ENCODE results near the gene ALOX5. TPM values are rescaled to one million over a fixed set of nuclear protein-coding genes. Genes with fewer than 3 reads are reported as not detected.
"Not testable (repeated sequence)": the region's sequence is repeated elsewhere in the genome, so short reads cannot be mapped to it uniquely, and the experiment has no call there.

Gene ALOX5
- total RNA-seq, 1 donor from 2014 or later: 1.6 TPM

DNA sequence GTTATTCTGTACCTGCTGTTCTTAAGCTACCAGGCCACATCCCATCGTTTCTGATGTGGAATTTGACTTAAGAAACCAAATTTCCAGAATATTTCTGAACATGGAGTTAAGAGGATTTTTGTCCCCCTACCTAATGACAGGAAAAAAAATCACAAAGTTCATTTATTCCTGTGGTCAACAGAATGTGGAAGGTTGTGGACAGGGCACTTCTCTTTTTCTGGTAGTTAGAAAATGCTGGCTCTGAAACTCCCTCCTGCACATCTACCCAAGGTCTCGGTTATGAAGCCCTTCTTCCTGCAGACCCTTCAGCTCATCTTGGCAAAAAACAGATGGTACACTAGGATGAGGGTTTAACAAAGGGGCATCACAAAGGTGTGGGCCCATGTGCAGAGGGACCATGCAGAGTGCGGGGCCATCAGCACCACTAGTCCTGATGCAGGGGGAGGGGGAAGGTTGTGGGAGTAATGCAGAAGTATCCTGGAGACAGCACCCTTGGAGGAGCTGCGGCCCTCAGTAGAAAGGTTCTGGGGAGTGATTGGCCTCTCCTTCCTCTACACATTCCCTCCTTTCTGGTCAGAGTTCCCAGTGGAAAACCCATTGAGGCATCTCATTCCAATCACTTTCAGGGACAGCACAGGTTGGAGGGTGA lies 9.8 kb downstream of the ALOX5 start:
- no peak overlapping the region for H3K4me3 Mint-ChIP-seq
- no peak overlapping the region for H3K4me3 ChIP-seq

DNA sequence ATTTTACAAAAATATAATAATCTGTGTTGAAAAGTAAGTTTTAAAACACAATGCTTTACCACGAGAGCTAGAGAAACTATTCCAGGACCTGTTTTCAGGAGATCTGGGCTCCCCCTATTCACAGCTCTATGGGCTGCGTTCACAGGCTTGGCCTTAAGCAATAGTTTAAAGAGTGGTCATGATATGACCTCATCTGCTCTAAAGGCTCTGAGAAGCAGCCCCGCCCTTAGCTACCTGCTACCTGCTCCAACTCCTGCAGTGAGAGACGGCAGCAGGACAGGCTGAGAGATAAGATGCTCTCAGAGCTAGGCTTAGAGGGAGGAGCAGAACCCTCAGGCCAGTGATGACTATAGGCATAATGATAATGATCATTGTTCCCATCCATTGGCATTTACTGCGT lies 12.6 kb downstream of the ALOX5 start:
- Histone ChIP-seq H3K27me3 (no peaks in the 10 kb centered on the region), H3K4me2 (no peak overlapping the region), H4K20me1 (ENCODE audit: low read depth) (no peaks in the 10 kb centered on the region), H3F3A (ENCODE audit: low read depth) (no peaks in the 10 kb centered on the region), H3K9me3 (ENCODE audit: low read depth) (no peaks in the 10 kb centered on the region), H3K4me3 (no peak overlapping the region), H2AFZ (replicated peaks) (no peak overlapping the region), H3K36me3 (no peaks in the 10 kb centered on the region), H3K4me1 (no peaks in the 10 kb centered on the region), H3K27ac (no peak overlapping the region), H3K9ac (no peak overlapping the region), H3K79me2 (ENCODE audit: low read depth) (no peaks in the 10 kb centered on the region)
- Mint-ChIP-seq H3K4me1 (no peaks in the 10 kb centered on the region), H3K4me3 (no peak overlapping the region), H3K27ac (no peak overlapping the region), H3K36me3 (no peaks in the 10 kb centered on the region), H3K9me3 (peaks cover 11% of the 10 kb centered on the region), H3K27me3 (ENCODE audit: insufficient read depth, low read depth) (peaks cover 2% of the 10 kb centered on the region)
- TF ChIP-seq EZH2 (IDR thresholded peaks at IDR 0.05) (no peak), EZH2phosphoT487 (IDR thresholded peaks at IDR 0.05) (no peak)
- TF ChIP-seq, protein P1, sequence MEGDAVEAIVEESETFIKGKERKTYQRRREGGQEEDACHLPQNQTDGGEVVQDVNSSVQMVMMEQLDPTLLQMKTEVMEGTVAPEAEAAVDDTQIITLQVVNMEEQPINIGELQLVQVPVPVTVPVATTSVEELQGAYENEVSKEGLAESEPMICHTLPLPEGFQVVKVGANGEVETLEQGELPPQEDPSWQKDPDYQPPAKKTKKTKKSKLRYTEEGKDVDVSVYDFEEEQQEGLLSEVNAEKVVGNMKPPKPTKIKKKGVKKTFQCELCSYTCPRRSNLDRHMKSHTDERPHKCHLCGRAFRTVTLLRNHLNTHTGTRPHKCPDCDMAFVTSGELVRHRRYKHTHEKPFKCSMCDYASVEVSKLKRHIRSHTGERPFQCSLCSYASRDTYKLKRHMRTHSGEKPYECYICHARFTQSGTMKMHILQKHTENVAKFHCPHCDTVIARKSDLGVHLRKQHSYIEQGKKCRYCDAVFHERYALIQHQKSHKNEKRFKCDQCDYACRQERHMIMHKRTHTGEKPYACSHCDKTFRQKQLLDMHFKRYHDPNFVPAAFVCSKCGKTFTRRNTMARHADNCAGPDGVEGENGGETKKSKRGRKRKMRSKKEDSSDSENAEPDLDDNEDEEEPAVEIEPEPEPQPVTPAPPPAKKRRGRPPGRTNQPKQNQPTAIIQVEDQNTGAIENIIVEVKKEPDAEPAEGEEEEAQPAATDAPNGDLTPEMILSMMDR (IDR thresholded peaks at IDR 0.05): no peak
- DNase-seq (ENCODE audit: low spot score): no peak

More for the DNA sequence above, 9.8 kb downstream of the ALOX5 start:
- no peaks in the 10 kb centered on the region for H3K79me2 ChIP-seq (ENCODE audit: low read depth)
- H3K27me3 ChIP-seq: no peaks in the 10 kb centered on the region
- no peak overlapping the region for H3K27ac ChIP-seq
- no peaks in the 10 kb centered on the region for H3K4me1 Mint-ChIP-seq
- DNase-seq (ENCODE audit: low spot score): no peak
- no peaks in the 10 kb centered on the region for H3K36me3 ChIP-seq
- no peaks in the 10 kb centered on the region for H4K20me1 ChIP-seq (ENCODE audit: low read depth)
- H3K9me3 ChIP-seq (ENCODE audit: low read depth): no peaks in the 10 kb centered on the region
- H3K9me3 Mint-ChIP-seq: peaks cover 3% of the 10 kb centered on the region
- H3F3A ChIP-seq (ENCODE audit: low read depth): no peaks in the 10 kb centered on the region
- H3K27ac Mint-ChIP-seq: no peak overlapping the region
- H2AFZ ChIP-seq (replicated peaks): no peak overlapping the region
- no peak for TF ChIP-seq EZH2phosphoT487 (IDR thresholded peaks at IDR 0.05)
- TF ChIP-seq, protein P1 (IDR thresholded peaks at IDR 0.05): no peak
- TF ChIP-seq EZH2 (IDR thresholded peaks at IDR 0.05): no peak
- peaks cover 4% of the 10 kb centered on the region for H3K27me3 Mint-ChIP-seq (ENCODE audit: insufficient read depth, low read depth)
- no peak overlapping the region for H3K4me2 ChIP-seq
- H3K4me1 ChIP-seq: no peaks in the 10 kb centered on the region
- H3K36me3 Mint-ChIP-seq: no peaks in the 10 kb centered on the region
- H3K9ac ChIP-seq: no peak overlapping the region

DNA sequence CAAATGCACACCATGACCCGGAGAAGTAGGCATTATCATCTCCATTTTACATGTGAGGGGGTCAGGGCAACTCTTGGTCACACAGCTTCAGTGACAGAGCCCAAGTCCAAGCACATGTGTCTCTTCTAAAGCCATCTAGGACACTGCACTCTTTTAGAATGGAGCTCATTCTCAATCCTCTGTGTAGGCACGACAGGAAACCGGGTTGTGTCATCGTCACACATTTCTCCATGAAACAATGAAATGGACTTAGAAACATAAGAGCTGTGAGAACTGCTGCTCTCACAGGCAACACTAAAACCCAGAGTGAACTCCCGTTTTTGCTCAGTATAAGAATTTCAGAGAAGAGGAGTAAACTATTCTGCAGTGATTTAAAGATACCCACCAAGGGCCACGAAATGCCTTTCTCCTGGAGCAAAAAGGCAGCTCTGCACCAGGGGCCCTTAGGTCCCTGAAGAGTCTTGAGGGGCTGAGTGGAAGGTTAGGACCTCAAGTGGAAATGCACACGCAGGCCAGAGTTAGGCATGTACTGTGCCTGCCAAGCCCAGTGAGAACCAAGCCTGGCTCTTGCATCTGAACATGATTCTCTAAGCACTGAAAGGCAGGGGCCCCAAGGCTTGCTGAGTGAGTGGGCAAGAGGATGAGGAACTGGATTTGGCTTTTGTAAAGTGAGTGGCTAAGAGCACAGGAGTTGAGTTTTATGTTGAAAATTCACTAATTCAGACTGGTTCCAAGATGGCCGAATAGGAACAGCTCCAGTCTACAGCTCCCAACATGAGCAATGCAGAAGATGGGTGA lies 13.3 kb downstream of the ALOX5 start:
- Mint-ChIP-seq H3K36me3 (no peaks in the 10 kb centered on the region), H3K9me3 (peaks cover 11% of the 10 kb centered on the region), H3K27me3 (ENCODE audit: insufficient read depth, low read depth) (peaks cover 2% of the 10 kb centered on the region), H3K4me3 (no peak overlapping the region), H3K4me1 (no peaks in the 10 kb centered on the region), H3K27ac (peak overlapping the region; percentile 25)
- no peaks in the 10 kb centered on the region for H4K20me1 ChIP-seq (ENCODE audit: low read depth)
- no peaks in the 10 kb centered on the region for H3K79me2 ChIP-seq (ENCODE audit: low read depth)
- no peaks in the 10 kb centered on the region for H3K27me3 ChIP-seq
- no peak overlapping the region for H3K9ac ChIP-seq
- H3K27ac ChIP-seq: no peak overlapping the region
- H3K4me3 ChIP-seq: no peak overlapping the region
- no peak overlapping the region for H3K4me2 ChIP-seq
- no peaks in the 10 kb centered on the region for H3K9me3 ChIP-seq (ENCODE audit: low read depth)
- TF ChIP-seq EZH2phosphoT487 (IDR thresholded peaks at IDR 0.05) (no peak), EZH2 (IDR thresholded peaks at IDR 0.05) (no peak)
- TF ChIP-seq, protein P1 (IDR thresholded peaks at IDR 0.05): no peak
- H2AFZ ChIP-seq (replicated peaks): no peak overlapping the region
- H3K36me3 ChIP-seq: no peaks in the 10 kb centered on the region
- no peaks in the 10 kb centered on the region for H3K4me1 ChIP-seq
- no peak for DNase-seq (ENCODE audit: low spot score)
- no peaks in the 10 kb centered on the region for H3F3A ChIP-seq (ENCODE audit: low read depth)

- H3K9me3 ChIP-seq (ENCODE audit: low read depth); H3K4me1 ChIP-seq; H3K9ac ChIP-seq; H3K27ac ChIP-seq; H2AFZ ChIP-seq (replicated peaks); H3K36me3 Mint-ChIP-seq; H3K36me3 ChIP-seq; H3K27ac Mint-ChIP-seq; H3K4me2 ChIP-seq; H3F3A ChIP-seq (ENCODE audit: low read depth); H3K79me2 ChIP-seq (ENCODE audit: low read depth); H3K27me3 Mint-ChIP-seq (ENCODE audit: insufficient read depth, low read depth); DNase-seq (ENCODE audit: low spot score); H4K20me1 ChIP-seq (ENCODE audit: low read depth); H3K27me3 ChIP-seq; H3K4me3 ChIP-seq; H3K4me3 Mint-ChIP-seq; H3K4me1 Mint-ChIP-seq: not testable (repeated sequence)
- peaks cover 23% of the 10 kb centered on the region for H3K9me3 Mint-ChIP-seq
Measured at GRCh38 chr10:45389671-45390070, 15.7 kb downstream of the ALOX5 start.

DNA sequence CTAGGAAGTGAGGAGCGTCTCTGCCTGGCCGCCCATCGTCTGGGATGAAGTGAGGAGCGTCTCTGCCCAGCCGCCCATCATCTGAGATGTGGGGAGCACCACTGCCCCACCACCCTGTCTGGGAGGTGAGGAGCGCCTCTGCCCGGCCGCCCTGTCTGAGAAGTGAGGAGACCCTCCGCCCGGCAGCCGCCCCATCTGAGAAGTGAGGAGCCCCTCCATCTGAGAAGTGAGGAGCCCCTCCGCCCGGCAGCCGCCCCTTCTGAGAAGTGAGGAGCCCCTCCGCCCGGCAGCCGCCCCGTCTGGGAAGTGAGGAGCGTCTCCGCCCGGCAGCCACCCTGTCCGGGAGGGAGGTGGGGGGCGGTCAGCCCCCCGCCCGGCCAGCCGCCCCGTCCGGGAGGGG lies 17.6 kb downstream of the ALOX5 start:
- not testable (repeated sequence) for H3K27ac ChIP-seq; H4K20me1 ChIP-seq (ENCODE audit: low read depth); H3F3A ChIP-seq (ENCODE audit: low read depth); H3K9ac ChIP-seq; H3K79me2 ChIP-seq (ENCODE audit: low read depth); DNase-seq (ENCODE audit: low spot score); H3K36me3 ChIP-seq; H3K27ac Mint-ChIP-seq; H3K27me3 Mint-ChIP-seq (ENCODE audit: insufficient read depth, low read depth); H3K4me3 Mint-ChIP-seq; H2AFZ ChIP-seq (replicated peaks); H3K9me3 ChIP-seq (ENCODE audit: low read depth); H3K36me3 Mint-ChIP-seq; H3K4me2 ChIP-seq; H3K4me3 ChIP-seq; H3K4me1 Mint-ChIP-seq; H3K4me1 ChIP-seq; H3K27me3 ChIP-seq
- H3K9me3 Mint-ChIP-seq: peaks cover 30% of the 10 kb centered on the region
